ENCODE results near the gene CHRNB2. TPM values are rescaled to one million over a fixed set of nuclear protein-coding genes. Genes with fewer than 3 reads are reported as not detected.

CHRNB2 gene
- total and polyA plus RNA-seq, 2 of the 8 experiments (the other 6 are each of a cell fraction or from before 2014, with no cell fraction given) = 3.1 to 4.1 TPM

GRCh38 chr1:154599658-154600057, 32.1 kb downstream of the CHRNB2 start:
- peaks cover 38 to 61% (median 56%) of the 10 kb centered on the region in 4 experiments for H3K36me3 ChIP-seq (ENCODE audit: control insufficient read depth in 2 of 4, insufficient read depth in 4 of 4, low read length in 3 of 4)
- peaks cover 11% of the 10 kb centered on the region for H3K79me1 ChIP-seq (ENCODE audit: low read depth, low read length)
- H3K9ac ChIP-seq (replicated peaks in 1 of 4; ENCODE audit: extremely low read depth in 1 of 4, low read depth in 3 of 4, low read length in 3 of 4) = no peak overlapping the region
- H3K23ac ChIP-seq (ENCODE audit: insufficient read length) = no peak overlapping the region
- H2BK5ac ChIP-seq (ENCODE audit: low read depth, low read length) = no peak overlapping the region
- H3K18ac ChIP-seq (ENCODE audit: extremely low read depth, low read length) = no peak overlapping the region
- 89% methylated on average over 3 of the region's 3 CpGs; no CpG with 5 or more reads in 1 of the 2 experiments for WGBS, 2 experiments (ENCODE audit: extremely low coverage in 1 of 2, insufficient coverage in 1 of 2, insufficient read length in 1 of 2, insufficient replicate concordance in 2 of 2, low coverage in 1 of 2, low lambda C conversion rate in 2 of 2, missing lambda C conversion rate in 1 of 2)
- H3K4me3 ChIP-seq (ENCODE audit: extremely low read depth in 1 of 4, insufficient read depth in 2 of 4, low read depth in 3 of 4, low read length in 4 of 4) = no peak overlapping the region
- no peaks in the 10 kb centered on the region for H3K23me2 ChIP-seq (ENCODE audit: low read depth, low read length)
- no peak for FAIRE-seq
- peaks cover 19 to 60% of the 10 kb centered on the region in 2 experiments for H3K79me2 ChIP-seq (ENCODE audit: control insufficient read depth in 1 of 2, insufficient read depth in 2 of 2, low read length in 2 of 2)
- no peak overlapping the region for H2BK12ac ChIP-seq (ENCODE audit: low read depth, low read length)
- no peaks in the 10 kb centered on the region for H3K4me1 ChIP-seq (replicated peaks in 1 of 4; ENCODE audit: control insufficient read depth in 3 of 4, insufficient read depth in 4 of 4, low read length in 3 of 4)
- H4K8ac ChIP-seq (ENCODE audit: extremely low read depth, insufficient read depth, low read length) = no peak overlapping the region
- H3K27me3 ChIP-seq (replicated peaks in 1 of 4; ENCODE audit: control insufficient read depth in 3 of 4, extremely low read depth in 1 of 4, insufficient read depth in 3 of 4, low read length in 3 of 4) = no peaks in the 10 kb centered on the region
- H3K9me3 ChIP-seq (ENCODE audit: insufficient read depth in 2 of 2, low read depth in 1 of 2, low read length in 1 of 2) = no peaks in the 10 kb centered on the region
- no peak overlapping the region for H3K14ac ChIP-seq (ENCODE audit: insufficient read length)
- no peak overlapping the region for H2BK15ac ChIP-seq (ENCODE audit: low read length)
- no peak overlapping the region for H2AK5ac ChIP-seq (ENCODE audit: low read depth, low read length)
- H3K56ac ChIP-seq (replicated peaks; ENCODE audit: insufficient read length, low read depth, low read length) = no peak overlapping the region
- no peak overlapping the region for H4K5ac ChIP-seq (ENCODE audit: insufficient read length, low read depth, low read length)
- no peak overlapping the region for H3K4ac ChIP-seq (replicated peaks; ENCODE audit: insufficient read length, low read depth, low read length)
- ChIA-PET CTCF (ENCODE audit: partially characterized antibody) (interaction anchor here (0.7 to 1.4 kb wide), 5 partner anchors 11 to 220 kb away, joined by 3 to 4 read pairs (median 3); no protein-coding TSS in a partner anchor), POLR2A (ENCODE audit: partially characterized antibody) (interaction anchor here (0.6 to 2.1 kb wide), 5 partner anchors 8 to 26 kb away, joined by 3 to 7 read pairs (median 5); no protein-coding TSS in a partner anchor)
- no peak overlapping the region for H4K91ac ChIP-seq (replicated peaks; ENCODE audit: insufficient read length, low read length)
- DNase-seq (ENCODE audit: low read depth in 1 of 2, low spot score in 2 of 2) = no peak
- H3K27ac ChIP-seq (ENCODE audit: low read depth, low read length) = no peak overlapping the region
- H2BK120ac ChIP-seq (replicated peaks; ENCODE audit: low read depth, low read length) = no peak overlapping the region
- H4K20me1 ChIP-seq (replicated peaks in 1 of 2; ENCODE audit: control insufficient read depth in 1 of 2, insufficient read depth in 2 of 2, low read length in 2 of 2) = peaks cover 17 to 30% of the 10 kb centered on the region in 2 experiments
- no peak overlapping the region for H2BK20ac ChIP-seq (ENCODE audit: low read length)
- no peak overlapping the region for H3K4me2 ChIP-seq (ENCODE audit: insufficient read depth in 1 of 2, low read depth in 2 of 2, low read length in 2 of 2)
- no peak overlapping the region for H2AFZ ChIP-seq (ENCODE audit: low read length)
- TF ChIP-seq SRF (IDR thresholded peaks at IDR 0.05; ENCODE audit: low read depth, low read length) (no peak), TBP (IDR thresholded peaks at IDR 0.05; ENCODE audit: low read depth, low read length) (no peak), SUZ12 (IDR thresholded peaks at IDR 0.05; ENCODE audit: low read length) (no peak), POLR2A (IDR thresholded peaks at IDR 0.05; ENCODE audit: control extremely low read depth in 1 of 2, low read depth in 2 of 2, low read length in 2 of 2) (no peak), POU5F1 (IDR thresholded peaks at IDR 0.05; ENCODE audit: low read depth, low read length) (no peak), CHD1 (IDR thresholded peaks at IDR 0.05; ENCODE audit: low read depth, low read length) (no peak), BCL11A (IDR thresholded peaks at IDR 0.05; ENCODE audit: low read depth in 2 of 2, low read length in 2 of 2) (no peak), CBX5 (IDR thresholded peaks at IDR 0.05; ENCODE audit: low read depth, low read length) (no peak), RXRA (IDR thresholded peaks at IDR 0.05; ENCODE audit: insufficient read depth, low read depth, low read length) (no peak), JUN (IDR thresholded peaks at IDR 0.05; ENCODE audit: low read depth, low read length) (no peak)

Data from H1 (cell line).